Muscle of arm (tissue), 12 donors: Measurements from ENCODE around the gene UCP3. TPM values are rescaled to one million over a fixed set of nuclear protein-coding genes. Genes with fewer than 3 reads are reported as not detected.

Experiments used
- DNase-seq: peaks from one replicate; pipeline ENCODE4 v3.0.0-alpha.2; 2013
- polyA plus RNA-seq, 12 donors: library from polyadenylated mRNA; unstranded; fragments of 120-200 nt; gene quantifications; one replicate each; pipeline ENCODE4 v1.2.1, GENCODE V29; 2013; ENCODE audit not compliant: insufficient read length in 12 of 12

UCP3 gene
- polyA plus RNA-seq, 12 donors = 1.5 to 9.3 (median 3.1) TPM; not detected in 1

- DNase-seq = no peak
These were observed 51.1 kb downstream of the UCP3 start for GRCh38 chr11:73957654-73958361.

- DNase-seq = no peak
These were observed 51.8 kb downstream of the UCP3 start for GRCh38 chr11:73956876-73957653.

GRCh38 chr11:73951797-73952196 lies 57.1 kb downstream of the UCP3 start:
- no peak for DNase-seq

- DNase-seq = no peak
These were observed 57.8 kb downstream of the UCP3 start, which contains the start of gene DNAJB13 for GRCh38 chr11:73950869-73951710. TSS of gene DNAJB13 (plus strand) at chr11:73951026. CDS start at chr11:73951070, 44 bp downstream.

Other genes starting within 250 kb of the UCP3 start
- gene RAB6A, start 248.0 kb downstream of the UCP3 start, polyA plus RNA-seq = 100 to 1,000 TPM in 8 of 12 donors, 10 to 100 TPM in 3, not detected in 1; 88.7 to 142 (median 107) TPM
- 10 to 100 TPM in 10 of 12 donors, not detected in 2; 30.2 to 51.7 (median 42.3) TPM for gene MRPL48, start 221.2 kb downstream of the UCP3 start, polyA plus RNA-seq
- 10 to 100 TPM in 11 of 12 donors, not detected in 1; 60.7 to 92.3 (median 74.4) TPM for gene COA4, start 132.2 kb downstream of the UCP3 start, polyA plus RNA-seq
- 10 to 100 TPM in 11 of 12 donors, not detected in 1; 28.1 to 66.7 (median 37.4) TPM for gene PAAF1, start 132.1 kb downstream of the UCP3 start, polyA plus RNA-seq
- gene DNAJB13, start 58.1 kb downstream of the UCP3 start, polyA plus RNA-seq = under 1 TPM in 8 of 12 donors, not detected in 4; 0.23 to 0.77 (median 0.42) TPM
- gene UCP2, start 26.2 kb downstream of the UCP3 start, polyA plus RNA-seq = 100 to 1,000 TPM in 10 of 12 donors, 10 to 100 TPM in 1, not detected in 1; 86.3 to 208 (median 149) TPM
- gene C2CD3, start 161.9 kb upstream of the UCP3 start, polyA plus RNA-seq = 10 to 100 TPM in 11 of 12 donors, not detected in 1; 18.1 to 32.7 (median 20.1) TPM
- gene PPME1, start 162.2 kb upstream of the UCP3 start, polyA plus RNA-seq = 10 to 100 TPM in 11 of 12 donors, not detected in 1; 37.6 to 51.1 (median 42.6) TPM